ENCODE results near the gene RACK1.

Gene RACK1

GRCh38 chr5:181265092-181265671, 21.5 kb upstream of the RACK1 start:
- Mint-ChIP-seq H3K4me3 (no peak overlapping the region), H3K27me3 (no peaks in the 10 kb centered on the region), H3K36me3 (ENCODE audit: low read depth) (peaks cover 12% of the 10 kb centered on the region), H3K27ac (no peak overlapping the region), H3K4me1 (ENCODE audit: low read depth) (peaks cover 13% of the 10 kb centered on the region), H3K9me3 (no peaks in the 10 kb centered on the region)

- peaks cover 22% of the 10 kb centered on the region for H3K4me1 Mint-ChIP-seq (ENCODE audit: low read depth)
- H3K27ac Mint-ChIP-seq: peak overlapping the region; percentile 60
- H3K4me3 Mint-ChIP-seq: peak overlapping the region; percentile 14
- H3K9me3 Mint-ChIP-seq: no peaks in the 10 kb centered on the region
- H3K27me3 Mint-ChIP-seq: no peaks in the 10 kb centered on the region
- H3K36me3 Mint-ChIP-seq (ENCODE audit: low read depth): peaks cover 12% of the 10 kb centered on the region
These were observed 19.9 kb upstream of the RACK1 start for GRCh38 chr5:181263633-181264032.

- no peaks in the 10 kb centered on the region for H3K9me3 Mint-ChIP-seq
- H3K4me3 Mint-ChIP-seq: peak overlapping the region; percentile 96
- peaks cover 42% of the 10 kb centered on the region for H3K4me1 Mint-ChIP-seq (ENCODE audit: low read depth)
- peak overlapping the region; percentile 93 for H3K27ac Mint-ChIP-seq
- peaks cover 26% of the 10 kb centered on the region for H3K36me3 Mint-ChIP-seq (ENCODE audit: low read depth)
- no peaks in the 10 kb centered on the region for H3K27me3 Mint-ChIP-seq
These were observed 17.8 kb upstream of the RACK1 start for GRCh38 chr5:181261320-181262049.

GRCh38 chr5:181260720-181261319, 17.1 kb upstream of the RACK1 start, which contains the start of gene TRIM52:
Gene TRIM52 (minus strand): TSS chr5:181261143. CDS start chr5:181260813, 330 bp downstream.
- H3K9me3 Mint-ChIP-seq: no peaks in the 10 kb centered on the region
- H3K4me3 Mint-ChIP-seq: peak within 1 kb of the TSS; percentile 96
- H3K36me3 Mint-ChIP-seq (ENCODE audit: low read depth): peaks cover 33% of the 10 kb centered on the region
- peaks cover 48% of the 10 kb centered on the region for H3K4me1 Mint-ChIP-seq (ENCODE audit: low read depth)
- no peaks in the 10 kb centered on the region for H3K27me3 Mint-ChIP-seq
- peak within 1 kb of the TSS; percentile 93 for H3K27ac Mint-ChIP-seq

- H3K27me3 Mint-ChIP-seq: no peaks in the 10 kb centered on the region
- H3K36me3 Mint-ChIP-seq (ENCODE audit: low read depth): peaks cover 38% of the 10 kb centered on the region
- H3K4me3 Mint-ChIP-seq: peak overlapping the region; percentile 96
- no peaks in the 10 kb centered on the region for H3K9me3 Mint-ChIP-seq
- peak overlapping the region; percentile 92 for H3K27ac Mint-ChIP-seq
- H3K4me1 Mint-ChIP-seq (ENCODE audit: low read depth): peaks cover 55% of the 10 kb centered on the region
These were observed 16.4 kb upstream of the RACK1 start for GRCh38 chr5:181259974-181260719.

GRCh38 chr5:181259283-181259682, 15.6 kb upstream of the RACK1 start:
- peaks cover 63% of the 10 kb centered on the region for H3K4me1 Mint-ChIP-seq (ENCODE audit: low read depth)
- no peaks in the 10 kb centered on the region for H3K27me3 Mint-ChIP-seq
- peaks cover 42% of the 10 kb centered on the region for H3K36me3 Mint-ChIP-seq (ENCODE audit: low read depth)
- H3K4me3 Mint-ChIP-seq: peak overlapping the region; percentile 96
- H3K9me3 Mint-ChIP-seq: no peaks in the 10 kb centered on the region
- H3K27ac Mint-ChIP-seq: no peak overlapping the region

- H3K9me3 Mint-ChIP-seq: no peaks in the 10 kb centered on the region
- peak overlapping the region; percentile 96 for H3K4me3 Mint-ChIP-seq
- peak overlapping the region; percentile 21 for H3K27ac Mint-ChIP-seq
- H3K4me1 Mint-ChIP-seq (ENCODE audit: low read depth): peaks cover 62% of the 10 kb centered on the region
- H3K36me3 Mint-ChIP-seq (ENCODE audit: low read depth): peaks cover 43% of the 10 kb centered on the region
- H3K27me3 Mint-ChIP-seq: no peaks in the 10 kb centered on the region
These were observed 14.9 kb upstream of the RACK1 start for GRCh38 chr5:181258576-181258975.

GRCh38 chr5:181255836-181256578, 12.3 kb upstream of the RACK1 start:
- H3K36me3 Mint-ChIP-seq (ENCODE audit: low read depth): peaks cover 52% of the 10 kb centered on the region

GRCh38 chr5:181255276-181255675, 11.6 kb upstream of the RACK1 start:
- peaks cover 57% of the 10 kb centered on the region for H3K36me3 Mint-ChIP-seq (ENCODE audit: low read depth)
- H3K27me3 Mint-ChIP-seq: no peaks in the 10 kb centered on the region
- H3K4me3 Mint-ChIP-seq: no peak overlapping the region
- no peak overlapping the region for H3K27ac Mint-ChIP-seq
- peaks cover 72% of the 10 kb centered on the region for H3K4me1 Mint-ChIP-seq (ENCODE audit: low read depth)
- H3K9me3 Mint-ChIP-seq: no peaks in the 10 kb centered on the region

More at GRCh38 chr5:181255836-181256578, 12.3 kb upstream of the RACK1 start:
- Mint-ChIP-seq H3K4me3 (peak overlapping the region; percentile 59), H3K27me3 (no peaks in the 10 kb centered on the region), H3K4me1 (ENCODE audit: low read depth) (peaks cover 69% of the 10 kb centered on the region), H3K9me3 (no peaks in the 10 kb centered on the region), H3K27ac (no peak overlapping the region)

- peak overlapping the region; percentile 89 for H3K27ac Mint-ChIP-seq
- no peaks in the 10 kb centered on the region for H3K27me3 Mint-ChIP-seq
- H3K4me1 Mint-ChIP-seq (ENCODE audit: low read depth): peaks cover 71% of the 10 kb centered on the region
- peak overlapping the region; percentile 91 for H3K4me3 Mint-ChIP-seq
- H3K9me3 Mint-ChIP-seq: no peaks in the 10 kb centered on the region
- peaks cover 49% of the 10 kb centered on the region for H3K36me3 Mint-ChIP-seq (ENCODE audit: low read depth)
These were observed 4.6 kb upstream of the RACK1 start for GRCh38 chr5:181248277-181248676.

GRCh38 chr5:181246276-181247049, 2.8 kb upstream of the RACK1 start:
- H3K27ac Mint-ChIP-seq: peak overlapping the region; percentile 100
- peak overlapping the region; percentile 91 for H3K4me3 Mint-ChIP-seq
- H3K4me1 Mint-ChIP-seq (ENCODE audit: low read depth): peaks cover 81% of the 10 kb centered on the region
- H3K9me3 Mint-ChIP-seq: no peaks in the 10 kb centered on the region
- H3K36me3 Mint-ChIP-seq (ENCODE audit: low read depth): peaks cover 63% of the 10 kb centered on the region
- no peaks in the 10 kb centered on the region for H3K27me3 Mint-ChIP-seq

GRCh38 chr5:181245427-181246275, 1.9 kb upstream of the RACK1 start:
- no peaks in the 10 kb centered on the region for H3K27me3 Mint-ChIP-seq
- peak overlapping the region; percentile 91 for H3K4me3 Mint-ChIP-seq
- no peaks in the 10 kb centered on the region for H3K9me3 Mint-ChIP-seq
- peaks cover 65% of the 10 kb centered on the region for H3K36me3 Mint-ChIP-seq (ENCODE audit: low read depth)
- peaks cover 82% of the 10 kb centered on the region for H3K4me1 Mint-ChIP-seq (ENCODE audit: low read depth)
- peak overlapping the region; percentile 100 for H3K27ac Mint-ChIP-seq

- H3K36me3 Mint-ChIP-seq (ENCODE audit: low read depth): peaks cover 65% of the 10 kb centered on the region
- no peaks in the 10 kb centered on the region for H3K27me3 Mint-ChIP-seq
- no peaks in the 10 kb centered on the region for H3K9me3 Mint-ChIP-seq
- H3K27ac Mint-ChIP-seq: peak overlapping the region; percentile 100
- peak overlapping the region; percentile 98 for H3K4me3 Mint-ChIP-seq
- peaks cover 80% of the 10 kb centered on the region for H3K4me1 Mint-ChIP-seq (ENCODE audit: low read depth)
These were observed 615 bp downstream of the RACK1 start for GRCh38 chr5:181243018-181243563.

Measured in stimulated activated naive CD8-positive, alpha-beta T cell treated with anti-CD3 and anti-CD28 coated beads, Interleukin-15, Interleukin-2, amounts not matched to agents 100 ng/mL and 50 ng/mL, for 24 hours (primary cell).